Muscle layer of colon (tissue), 2 donors: Measurements from ENCODE around the gene SETX.

Experiments used
- H3K27ac ChIP-seq: one replicate; pipeline ENCODE4 v1.7.0; 2013; ENCODE audit warnings: low read depth, mild to moderate bottlenecking, low read length, moderate library complexity
- H3K27me3 ChIP-seq, 2 donors: one replicate each; pipeline ENCODE4 v1.7.0; 2013; ENCODE audit warnings: low read length in 2 of 2, mild to moderate bottlenecking in 2 of 2; ENCODE audit not compliant: insufficient read depth in 2 of 2, control insufficient read depth in 1 of 2
- H3K36me3 ChIP-seq: one replicate; pipeline ENCODE4 v1.7.0; 2013; ENCODE audit warnings: mild to moderate bottlenecking, low read length; ENCODE audit not compliant: insufficient read depth
- H3K4me1 ChIP-seq: one replicate; pipeline ENCODE4 v1.7.0; 2013; ENCODE audit warnings: mild to moderate bottlenecking, low read length; ENCODE audit not compliant: insufficient read depth
- H3K4me3 ChIP-seq, 2 donors: one replicate each; pipeline ENCODE4 v1.7.0; 2013; ENCODE audit warnings: low read length in 2 of 2, low read depth in 1 of 2, mild to moderate bottlenecking in 1 of 2, moderate library complexity in 1 of 2
- H3K9ac ChIP-seq: one replicate; pipeline ENCODE4 v1.7.0; 2013; ENCODE audit warnings: low read length
- H3K9me3 ChIP-seq: one replicate; pipeline ENCODE4 v1.7.0; 2013; ENCODE audit warnings: mild to moderate bottlenecking, low read length
- donor health status: abdominal sarcoma.
- donor health status: Adenocarcinoma of cecum.

Gene SETX

DNA sequence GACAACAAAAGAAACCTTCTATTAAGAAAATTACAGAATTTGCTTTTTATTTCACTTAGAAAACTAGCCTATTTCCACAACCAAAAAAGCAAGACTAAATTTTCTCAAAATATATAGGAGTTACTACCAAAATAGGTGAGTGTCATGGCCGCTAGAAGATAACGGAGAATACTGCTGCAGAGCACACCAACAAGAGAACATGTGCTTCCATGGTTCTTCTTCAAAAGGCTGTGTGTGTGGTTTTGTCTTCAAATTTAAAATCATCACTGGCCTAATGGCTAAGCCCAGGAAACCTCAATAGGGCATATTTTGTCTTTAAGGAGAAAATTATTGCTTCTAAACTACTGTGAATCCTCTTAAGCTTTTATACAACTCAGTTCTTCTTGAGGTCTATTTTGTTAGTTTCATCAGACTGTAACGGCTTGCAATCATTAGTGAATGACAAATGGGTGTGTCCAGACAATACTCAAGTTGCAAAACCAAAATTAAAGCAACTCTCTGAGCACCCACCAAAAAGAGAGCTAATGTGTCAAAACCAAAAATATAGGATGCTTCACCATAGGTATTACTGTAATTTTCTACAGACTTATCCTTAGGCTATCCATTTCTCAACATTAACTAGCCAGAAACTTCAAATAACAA lies 3.3 kb downstream of the SETX start:
- no peak overlapping the region for H3K27ac ChIP-seq
- peaks cover 40% of the 10 kb centered on the region for H3K4me1 ChIP-seq
- peaks cover 59% of the 10 kb centered on the region for H3K36me3 ChIP-seq
- H3K9me3 ChIP-seq = no peaks in the 10 kb centered on the region
- no peak overlapping the region for H3K9ac ChIP-seq
- H3K4me3 ChIP-seq = no peak overlapping the region
- H3K27me3 ChIP-seq = no peaks in the 10 kb centered on the region

DNA sequence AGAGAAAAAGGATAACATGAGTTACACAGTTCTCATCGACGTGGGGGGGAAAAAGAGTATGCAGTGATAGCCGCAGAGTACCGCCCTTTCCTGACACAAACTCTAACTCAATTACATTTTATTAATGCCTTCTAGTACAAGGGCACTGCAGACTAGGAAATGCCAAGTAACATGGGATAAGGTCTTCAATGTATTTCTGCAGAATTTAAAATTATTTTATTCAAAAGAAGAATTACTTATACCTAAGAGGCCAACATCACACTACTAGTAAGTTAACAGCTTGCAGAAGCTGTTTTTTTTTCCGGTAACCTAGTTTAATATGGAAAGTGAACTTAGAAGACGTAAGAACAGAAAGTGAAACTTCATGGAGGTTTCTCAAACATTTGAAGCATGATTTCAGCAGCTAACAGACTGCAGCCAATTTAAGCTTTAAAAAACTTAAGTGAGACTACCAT lies 3.9 kb downstream of the SETX start:
- Histone ChIP-seq H3K9ac (no peak overlapping the region), H3K4me1 (peaks cover 40% of the 10 kb centered on the region), H3K27ac (no peak overlapping the region), H3K27me3 (no peaks in the 10 kb centered on the region), H3K4me3 (no peak overlapping the region), H3K9me3 (no peaks in the 10 kb centered on the region), H3K36me3 (peaks cover 66% of the 10 kb centered on the region)

DNA sequence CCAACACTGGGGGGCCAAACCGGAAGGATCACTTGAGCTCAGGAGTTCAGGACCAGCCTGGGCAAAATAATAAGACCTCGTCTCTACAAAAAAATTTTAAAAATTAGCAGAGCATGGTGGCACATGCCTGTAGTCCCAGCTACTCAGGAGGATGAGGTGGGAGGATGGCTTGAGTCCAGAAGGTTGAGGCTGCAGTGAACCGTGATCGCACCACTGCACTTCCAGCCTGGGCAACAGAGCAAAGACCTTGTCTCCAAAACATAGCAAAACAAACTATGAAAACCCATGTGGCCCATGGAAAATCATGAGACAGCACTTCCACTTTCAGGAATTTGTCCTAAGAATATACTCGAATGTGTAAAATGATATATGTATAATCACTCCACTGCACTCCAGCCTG lies 6.1 kb downstream of the SETX start:
- Histone ChIP-seq H3K27ac (no peak overlapping the region), H3K27me3 (no peaks in the 10 kb centered on the region), H3K9ac (no peak overlapping the region), H3K4me3 (no peak overlapping the region), H3K4me1 (peaks cover 35% of the 10 kb centered on the region), H3K36me3 (peaks cover 88% of the 10 kb centered on the region), H3K9me3 (no peaks in the 10 kb centered on the region)

DNA sequence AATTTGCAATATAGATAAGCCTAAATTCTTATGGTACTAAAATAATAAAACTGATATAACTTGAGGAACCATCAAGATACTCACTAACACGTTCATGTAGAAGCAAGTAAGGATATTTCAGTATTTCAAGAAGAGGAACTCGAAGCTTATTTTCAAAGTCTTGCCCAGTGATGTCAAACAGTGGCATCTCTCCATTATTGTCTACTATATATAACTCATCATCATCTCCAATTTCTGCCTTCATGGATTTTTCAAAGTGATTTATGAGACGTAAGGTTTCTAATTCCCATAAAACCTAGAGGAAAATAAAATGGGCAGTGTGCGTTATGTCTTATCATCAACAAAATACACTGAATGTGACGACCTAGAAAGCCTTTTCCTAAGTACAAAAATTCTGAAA lies 8.6 kb downstream of the SETX start:
- H3K27ac ChIP-seq = no peak overlapping the region
- H3K9ac ChIP-seq = no peak overlapping the region
- H3K9me3 ChIP-seq = no peaks in the 10 kb centered on the region
- no peak overlapping the region for H3K4me3 ChIP-seq
- peaks cover 12% of the 10 kb centered on the region for H3K4me1 ChIP-seq
- no peaks in the 10 kb centered on the region for H3K27me3 ChIP-seq
- H3K36me3 ChIP-seq = peaks cover 90% of the 10 kb centered on the region

DNA sequence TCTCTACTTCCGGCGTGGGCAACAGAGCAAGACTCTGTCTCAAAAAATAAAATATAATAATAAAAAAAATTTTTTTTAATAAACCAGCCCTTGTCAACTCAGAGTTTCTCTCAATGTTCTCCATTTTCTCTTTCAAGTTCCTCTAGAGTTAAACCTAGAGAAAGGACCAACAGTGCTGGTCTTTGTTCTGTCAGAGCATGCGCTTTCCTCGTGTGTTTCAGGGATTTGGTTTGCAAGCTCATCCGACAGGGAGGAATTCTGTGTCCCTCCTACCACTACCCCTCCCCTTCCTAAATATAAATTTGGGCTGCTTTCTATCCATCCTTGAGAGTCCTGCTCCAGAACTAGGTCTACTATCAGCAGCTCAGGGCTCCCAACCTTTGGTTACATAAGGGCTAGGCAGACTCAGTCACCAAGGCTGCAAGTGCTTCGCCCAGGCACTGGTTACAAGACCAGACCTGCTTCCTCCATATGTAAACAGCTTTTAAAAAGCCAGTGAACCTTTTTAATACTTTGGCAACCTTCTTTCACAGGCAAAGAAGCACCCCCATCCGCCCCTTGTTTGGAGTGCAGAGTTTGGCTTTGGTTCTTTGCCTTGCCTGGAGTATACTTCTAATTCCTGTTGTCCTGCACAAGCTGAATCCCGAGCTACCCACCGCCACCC lies 13.5 kb downstream of the SETX start:
- no peaks in the 10 kb centered on the region for H3K4me1 ChIP-seq
- no peak overlapping the region for H3K4me3 ChIP-seq
- no peaks in the 10 kb centered on the region for H3K9me3 ChIP-seq
- H3K9ac ChIP-seq = no peak overlapping the region
- H3K27ac ChIP-seq = no peak overlapping the region
- H3K36me3 ChIP-seq = peaks cover 90% of the 10 kb centered on the region
- no peaks in the 10 kb centered on the region for H3K27me3 ChIP-seq

DNA sequence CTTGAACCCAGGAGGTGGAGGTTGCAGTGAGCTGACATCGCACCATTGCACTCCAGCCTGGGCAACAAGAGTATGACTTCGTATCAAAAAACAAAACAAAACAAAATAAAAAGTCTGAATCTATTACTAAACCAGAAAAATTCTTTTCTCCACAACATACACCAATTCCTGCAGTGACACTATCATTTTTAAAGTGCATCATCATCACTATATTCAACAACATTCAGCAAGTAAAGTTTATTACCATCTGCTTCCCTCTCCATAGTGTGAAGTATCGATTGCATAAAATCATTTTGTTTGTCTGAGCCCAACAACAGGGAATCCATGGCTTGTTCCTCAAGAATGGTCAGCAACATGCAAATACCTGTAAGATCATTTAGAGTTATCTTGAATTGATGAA lies 20.4 kb downstream of the SETX start:
- Histone ChIP-seq H3K27ac (no peak overlapping the region), H3K9ac (no peak overlapping the region), H3K27me3 (no peaks in the 10 kb centered on the region), H3K4me1 (no peaks in the 10 kb centered on the region), H3K4me3 (no peak overlapping the region), H3K9me3 (no peaks in the 10 kb centered on the region), H3K36me3 (peaks cover 82% of the 10 kb centered on the region)

DNA sequence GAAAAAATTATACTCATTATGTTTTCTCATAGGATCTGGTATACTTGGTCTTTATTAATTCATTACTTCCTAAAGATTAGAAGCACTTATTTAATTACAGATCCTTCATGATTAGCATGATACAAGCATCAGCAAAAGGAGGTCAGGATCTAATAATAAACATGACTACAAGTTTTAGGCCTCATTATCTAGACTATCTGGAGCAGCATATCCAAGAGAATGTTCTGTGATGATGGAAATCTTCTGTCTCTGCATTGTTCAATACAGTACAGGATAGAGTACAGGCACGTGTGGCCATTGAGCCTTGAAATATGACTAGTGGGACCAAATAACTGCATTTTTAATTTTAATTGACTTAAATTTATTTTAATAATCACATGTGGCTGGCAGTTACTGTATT lies 21.2 kb downstream of the SETX start:
- no peak overlapping the region for H3K27ac ChIP-seq
- H3K36me3 ChIP-seq = peaks cover 83% of the 10 kb centered on the region
- no peaks in the 10 kb centered on the region for H3K9me3 ChIP-seq
- no peak overlapping the region for H3K4me3 ChIP-seq
- H3K4me1 ChIP-seq = no peaks in the 10 kb centered on the region
- no peak overlapping the region for H3K9ac ChIP-seq
- H3K27me3 ChIP-seq = no peaks in the 10 kb centered on the region

DNA sequence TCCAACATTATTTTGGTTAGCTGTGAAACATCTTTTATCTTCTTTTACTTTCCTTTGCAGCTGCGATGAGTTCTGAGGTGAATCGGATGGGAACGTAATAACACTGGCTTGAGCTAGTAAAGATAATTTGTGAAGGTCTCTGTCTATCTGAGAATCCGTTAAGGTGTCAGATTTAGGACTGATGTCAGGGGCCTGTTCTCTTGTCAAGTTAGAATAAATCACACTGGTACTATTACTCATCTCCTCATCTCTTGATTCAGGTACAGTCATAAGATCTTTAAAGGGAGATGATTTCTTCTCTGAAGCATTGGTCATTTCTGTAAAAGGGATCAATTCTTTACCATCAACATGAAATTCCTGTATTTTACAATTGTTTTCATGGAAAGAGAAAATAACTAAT lies 26.2 kb downstream of the SETX start:
- Histone ChIP-seq H3K36me3 (peaks cover 74% of the 10 kb centered on the region), H3K4me1 (no peaks in the 10 kb centered on the region), H3K9ac (no peak overlapping the region), H3K27me3 (no peaks in the 10 kb centered on the region), H3K4me3 (no peak overlapping the region), H3K9me3 (no peaks in the 10 kb centered on the region), H3K27ac (no peak overlapping the region)

DNA sequence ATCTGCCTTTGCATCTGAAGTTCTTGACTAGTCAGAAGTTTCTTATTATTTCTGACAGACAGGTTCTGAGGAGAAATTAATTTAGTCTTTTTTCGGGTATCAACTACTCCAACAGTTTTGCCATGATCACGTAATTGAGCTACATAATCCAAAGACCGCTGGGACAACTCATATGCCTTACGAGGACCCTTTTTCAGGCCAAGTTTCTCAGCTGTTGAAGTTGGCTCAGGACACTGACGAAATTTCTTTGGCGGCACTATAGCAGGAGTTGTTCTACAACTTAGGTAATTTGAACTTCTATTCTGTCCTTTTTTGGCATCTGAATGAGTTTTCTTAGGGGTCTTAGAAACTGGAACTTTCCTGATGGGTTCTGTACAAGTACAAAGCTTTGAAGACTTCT lies 27.2 kb downstream of the SETX start:
- no peaks in the 10 kb centered on the region for H3K27me3 ChIP-seq
- H3K36me3 ChIP-seq = peaks cover 68% of the 10 kb centered on the region
- H3K4me1 ChIP-seq = no peaks in the 10 kb centered on the region
- H3K27ac ChIP-seq = no peak overlapping the region
- H3K9ac ChIP-seq = no peak overlapping the region
- H3K9me3 ChIP-seq = no peaks in the 10 kb centered on the region
- no peak overlapping the region for H3K4me3 ChIP-seq

DNA sequence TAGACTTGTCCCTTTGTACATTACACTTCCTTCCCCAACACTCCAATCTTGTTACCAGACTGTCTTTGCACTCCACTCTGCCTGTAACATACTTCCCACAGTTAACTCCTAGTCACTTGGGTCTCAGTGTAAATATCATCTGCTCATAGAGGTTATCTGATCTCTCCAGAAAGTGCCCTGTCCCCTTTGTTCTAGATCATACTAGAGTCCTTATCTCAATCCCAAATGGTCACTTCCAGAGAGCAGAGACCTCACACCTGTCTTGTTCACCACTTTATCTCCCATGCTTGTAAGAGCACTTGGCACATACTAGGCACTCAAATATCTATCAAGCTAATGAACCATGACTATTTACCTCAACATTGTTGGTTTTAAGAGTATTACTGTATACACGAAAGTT lies 30.4 kb downstream of the SETX start:
- no peaks in the 10 kb centered on the region for H3K9me3 ChIP-seq
- H3K36me3 ChIP-seq = peaks cover 41% of the 10 kb centered on the region
- H3K27me3 ChIP-seq = no peaks in the 10 kb centered on the region
- H3K27ac ChIP-seq = no peak overlapping the region
- H3K4me3 ChIP-seq = no peak overlapping the region
- no peaks in the 10 kb centered on the region for H3K4me1 ChIP-seq
- H3K9ac ChIP-seq = no peak overlapping the region

DNA sequence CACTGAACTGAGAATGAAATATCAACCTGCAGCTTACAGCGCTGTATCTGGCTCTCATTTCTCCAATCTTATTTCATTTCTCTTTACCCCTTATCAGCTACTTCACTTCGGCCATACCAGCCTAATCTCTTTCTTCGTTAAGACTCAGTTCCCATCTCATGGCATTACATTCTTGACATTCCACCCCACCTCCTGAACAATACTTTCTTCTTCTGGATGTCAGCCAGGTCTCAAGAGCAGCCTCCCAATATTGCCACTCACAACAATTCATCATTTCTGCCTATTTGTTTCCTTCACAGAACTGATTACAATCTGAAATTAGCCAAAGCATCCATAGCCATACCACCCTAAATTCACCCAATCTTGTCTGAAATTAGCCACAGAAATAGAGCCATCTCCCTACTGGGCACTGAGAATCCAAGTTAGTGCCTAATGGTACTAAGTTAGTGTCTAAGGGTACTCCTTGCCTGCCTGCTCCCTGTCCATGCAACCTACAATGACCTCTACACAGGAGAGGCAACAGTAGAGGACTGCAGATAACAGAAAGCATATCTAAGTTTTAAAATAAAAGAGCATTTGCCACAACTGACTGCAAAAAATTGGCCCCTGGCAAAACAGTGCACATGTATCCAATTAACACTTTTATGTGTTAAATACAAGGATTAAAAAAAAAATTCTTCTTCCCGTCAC lies 35.2 kb downstream of the SETX start:
- Histone ChIP-seq H3K4me3 (no peak overlapping the region), H3K4me1 (no peaks in the 10 kb centered on the region), H3K27ac (no peak overlapping the region), H3K36me3 (peaks cover 25% of the 10 kb centered on the region), H3K9me3 (no peaks in the 10 kb centered on the region), H3K9ac (no peak overlapping the region), H3K27me3 (no peaks in the 10 kb centered on the region)
